Nasal cavity respiratory epithelium epithelial cell of viscerocranial mucosa (primary cell): Measurements from ENCODE around the gene ACSL4. TPM values are rescaled to one million over a fixed set of nuclear protein-coding genes. Genes with fewer than 3 reads are reported as not detected.

ENCODE experiments used
- total RNA-seq: library from RNA; depleted of rRNA; stranded (reverse); fragments of >200 nt; gene quantifications from 2 replicates; pipeline ENCODE4 v1.2.3, GENCODE V29; 2014

The ACSL4 gene
- total RNA-seq, result 66.3 and 84.8 TPM in 2 replicates

DNA sequence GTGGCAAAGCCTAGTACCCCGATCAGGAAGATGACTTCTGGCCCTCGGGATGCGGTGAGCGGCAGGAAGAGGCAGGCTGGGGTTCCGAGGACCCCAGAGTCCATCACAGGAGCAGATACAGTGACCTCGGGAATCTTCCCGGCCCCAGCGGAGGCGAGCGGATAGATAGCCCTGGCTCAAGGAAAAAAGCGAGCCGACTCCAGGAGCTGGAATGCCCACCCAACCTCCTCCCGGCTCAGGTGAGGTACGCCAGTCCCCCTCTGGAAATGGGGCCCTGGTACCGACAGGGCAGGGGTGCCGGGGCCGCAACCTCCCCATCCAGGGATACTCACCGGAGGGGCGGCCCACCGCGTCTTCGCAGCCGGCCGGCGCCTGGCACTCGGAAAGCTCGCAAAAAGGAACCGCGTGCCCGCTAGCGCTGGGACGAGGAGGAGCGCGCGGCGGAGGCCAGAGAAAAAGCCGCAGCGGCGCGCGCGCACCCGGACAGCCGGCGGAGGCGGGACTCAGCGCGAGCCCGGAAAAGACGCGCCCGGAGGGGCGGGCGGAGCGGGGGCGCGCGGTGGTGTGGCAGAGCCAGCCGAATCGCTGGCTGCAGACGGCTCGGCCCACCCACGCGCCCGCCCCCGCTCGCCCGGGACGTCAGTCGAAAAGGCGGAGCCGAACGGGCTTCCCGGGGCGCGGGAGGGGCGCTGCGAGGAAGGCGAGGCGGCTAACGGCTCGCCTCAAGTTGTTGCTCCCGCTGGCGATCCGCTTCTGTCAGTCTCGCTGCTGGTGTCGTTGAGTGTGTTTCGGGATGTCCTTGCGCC is at the start of gene ACSL4:
Gene ACSL4 (minus strand): TSS at position 451 of the 806 bp plus-strand sequence. CDS start 49,894 bp downstream, outside the sequence.

GRCh38 chrX:109624641-109625616 is 108.1 kb downstream of the ACSL4 start, which contains the start of gene KCNE5:
TSS of gene KCNE5 (minus strand) at chrX:109625172. CDS start at chrX:109625020, 152 bp downstream.

Other genes starting within 250 kb of the ACSL4 start
- 11.9 and 17.8 TPM in 2 replicates for gene NXT2, start 196.4 kb downstream of the ACSL4 start, total RNA-seq
- under 0.01 and 0.07 TPM in 2 replicates for gene KCNE5, start 108.1 kb downstream of the ACSL4 start, total RNA-seq